Epithelial cell of prostate (primary cell): ENCODE measurements around the gene PNLIPRP2.

Experiments used
- DNase-seq: peaks from one replicate; pipeline ENCODE4 v3.0.0-alpha.2; 2011; ENCODE audit warnings: low read depth, low spot score
- H3K27ac ChIP-seq: fragments of 450-650 bp; 2 replicates; pipeline ENCODE4 v1.5.1; 2017; ENCODE audit warnings: mild to moderate bottlenecking

The PNLIPRP2 gene

GRCh38 chr10:116648903-116649302, 28.1 kb downstream of the PNLIPRP2 start:
- H3K27ac ChIP-seq = no peak overlapping the region
- no peak for DNase-seq

GRCh38 chr10:116653885-116654284, 33.1 kb downstream of the PNLIPRP2 start:
- no peak for DNase-seq
- H3K27ac ChIP-seq = no peak overlapping the region

- no peak for DNase-seq
- no peak overlapping the region for H3K27ac ChIP-seq
These were observed 34.1 kb downstream of the PNLIPRP2 start for GRCh38 chr10:116654816-116655215.

GRCh38 chr10:116655568-116655967, 34.8 kb downstream of the PNLIPRP2 start:
- DNase-seq = no peak
- H3K27ac ChIP-seq = no peak overlapping the region

- DNase-seq = no peak
- no peak overlapping the region for H3K27ac ChIP-seq
These were observed 35.3 kb downstream of the PNLIPRP2 start for GRCh38 chr10:116656044-116656443.

- no peak overlapping the region for H3K27ac ChIP-seq
- DNase-seq = no peak
These were observed 37.3 kb downstream of the PNLIPRP2 start for GRCh38 chr10:116657863-116658551.

GRCh38 chr10:116659049-116659670, 38.4 kb downstream of the PNLIPRP2 start:
- no peak for DNase-seq
- no peak overlapping the region for H3K27ac ChIP-seq

GRCh38 chr10:116660860-116661259, 40.1 kb downstream of the PNLIPRP2 start:
- H3K27ac ChIP-seq = no peak overlapping the region
- DNase-seq = no peak

GRCh38 chr10:116663342-116663741, 42.6 kb downstream of the PNLIPRP2 start:
- DNase-seq = no peak
- no peak overlapping the region for H3K27ac ChIP-seq

- H3K27ac ChIP-seq = no peak overlapping the region
- DNase-seq = no peak
These were observed 43.9 kb downstream of the PNLIPRP2 start for GRCh38 chr10:116664631-116665030.

- no peak overlapping the region for H3K27ac ChIP-seq
- no peak for DNase-seq
These were observed 44.9 kb downstream of the PNLIPRP2 start for GRCh38 chr10:116665541-116666125.

- H3K27ac ChIP-seq = no peak overlapping the region
These were observed 46.7 kb downstream of the PNLIPRP2 start for GRCh38 chr10:116667484-116667883.

GRCh38 chr10:116668018-116668417, 47.3 kb downstream of the PNLIPRP2 start:
- H3K27ac ChIP-seq = no peak overlapping the region
- DNase-seq = no peak

More at GRCh38 chr10:116667484-116667883, 46.7 kb downstream of the PNLIPRP2 start:
- no peak for DNase-seq

GRCh38 chr10:116668446-116668845, 47.7 kb downstream of the PNLIPRP2 start:
- no peak overlapping the region for H3K27ac ChIP-seq
- no peak for DNase-seq

- no peak for DNase-seq
These were observed 48.3 kb downstream of the PNLIPRP2 start for GRCh38 chr10:116669080-116669479.

GRCh38 chr10:116669832-116670644, 49.3 kb downstream of the PNLIPRP2 start:
- no peak for DNase-seq

More at GRCh38 chr10:116669080-116669479, 48.3 kb downstream of the PNLIPRP2 start:
- H3K27ac ChIP-seq = no peak overlapping the region

GRCh38 chr10:116670706-116671105, 50.0 kb downstream of the PNLIPRP2 start:
- no peak for DNase-seq
- no peak overlapping the region for H3K27ac ChIP-seq

More at GRCh38 chr10:116669832-116670644, 49.3 kb downstream of the PNLIPRP2 start:
- H3K27ac ChIP-seq = no peak overlapping the region

GRCh38 chr10:116671274-116671926, 50.6 kb downstream of the PNLIPRP2 start:
- DNase-seq = no peak
- H3K27ac ChIP-seq = no peak overlapping the region

- DNase-seq = no peak
- no peak overlapping the region for H3K27ac ChIP-seq
These were observed 52.1 kb downstream of the PNLIPRP2 start for GRCh38 chr10:116672891-116673290.

- no peak overlapping the region for H3K27ac ChIP-seq
- no peak for DNase-seq
These were observed 53.1 kb downstream of the PNLIPRP2 start for GRCh38 chr10:116673866-116674265.
